ENCODE data around the gene ORAI3.

- no peak for TF ChIP-seq EZH2phosphoT487 (IDR thresholded peaks at IDR 0.05; ENCODE audit: borderline replicate concordance, low read depth, low read length)
- TF ChIP-seq, protein P1, sequence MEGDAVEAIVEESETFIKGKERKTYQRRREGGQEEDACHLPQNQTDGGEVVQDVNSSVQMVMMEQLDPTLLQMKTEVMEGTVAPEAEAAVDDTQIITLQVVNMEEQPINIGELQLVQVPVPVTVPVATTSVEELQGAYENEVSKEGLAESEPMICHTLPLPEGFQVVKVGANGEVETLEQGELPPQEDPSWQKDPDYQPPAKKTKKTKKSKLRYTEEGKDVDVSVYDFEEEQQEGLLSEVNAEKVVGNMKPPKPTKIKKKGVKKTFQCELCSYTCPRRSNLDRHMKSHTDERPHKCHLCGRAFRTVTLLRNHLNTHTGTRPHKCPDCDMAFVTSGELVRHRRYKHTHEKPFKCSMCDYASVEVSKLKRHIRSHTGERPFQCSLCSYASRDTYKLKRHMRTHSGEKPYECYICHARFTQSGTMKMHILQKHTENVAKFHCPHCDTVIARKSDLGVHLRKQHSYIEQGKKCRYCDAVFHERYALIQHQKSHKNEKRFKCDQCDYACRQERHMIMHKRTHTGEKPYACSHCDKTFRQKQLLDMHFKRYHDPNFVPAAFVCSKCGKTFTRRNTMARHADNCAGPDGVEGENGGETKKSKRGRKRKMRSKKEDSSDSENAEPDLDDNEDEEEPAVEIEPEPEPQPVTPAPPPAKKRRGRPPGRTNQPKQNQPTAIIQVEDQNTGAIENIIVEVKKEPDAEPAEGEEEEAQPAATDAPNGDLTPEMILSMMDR (conservative IDR thresholded peaks at IDR 0.05; ENCODE audit: low read length): no peak
Observed at GRCh38 chr16:30907064-30907463, 41.8 kb upstream of the ORAI3 start.
